Spleen (tissue), 7 donors: ENCODE data around the gene TMEM88.

Experiments used
- POLR2AphosphoS5 ChIP-seq, 3 donors: sonication (generic); formaldehyde crosslinking; IDR thresholded peaks; one replicate each; pipeline ENCODE4 v1.5.1; 2017; ENCODE audit warnings: antibody characterized with exemption in 3 of 3
- TF ChIP-seq, protein P1 (sequence below), 11 experiments: fragments of 200-600 bp in 7 of 11; fragments of 450-650 bp in 4 of 11; sonication (generic) in 4 of 11; IDR thresholded peaks in 8 of 11; conservative IDR thresholded peaks in 3 of 11; 1 replicate in 7 of 11; 2 replicates in 4 of 11; pipeline versions ENCODE4 v1.4.0 to v1.8.0; 2016 to 2021; ENCODE audit warnings: antibody characterized with exemption in 11 of 11, inconsistent platforms in 4 of 11, mild to moderate bottlenecking in 1 of 11
- donor health status: DM: no; HTN: no; CAD: no; lungs with moderate emphysema.
- donor health status: DM: no; HTN: no; CAD: no.
- donor health status: DM: no; HTN: no; CAD: no.

GRCh38 chr17:7854851-7855659 is at the start of gene TMEM88:
- TF ChIP-seq, protein P1, sequence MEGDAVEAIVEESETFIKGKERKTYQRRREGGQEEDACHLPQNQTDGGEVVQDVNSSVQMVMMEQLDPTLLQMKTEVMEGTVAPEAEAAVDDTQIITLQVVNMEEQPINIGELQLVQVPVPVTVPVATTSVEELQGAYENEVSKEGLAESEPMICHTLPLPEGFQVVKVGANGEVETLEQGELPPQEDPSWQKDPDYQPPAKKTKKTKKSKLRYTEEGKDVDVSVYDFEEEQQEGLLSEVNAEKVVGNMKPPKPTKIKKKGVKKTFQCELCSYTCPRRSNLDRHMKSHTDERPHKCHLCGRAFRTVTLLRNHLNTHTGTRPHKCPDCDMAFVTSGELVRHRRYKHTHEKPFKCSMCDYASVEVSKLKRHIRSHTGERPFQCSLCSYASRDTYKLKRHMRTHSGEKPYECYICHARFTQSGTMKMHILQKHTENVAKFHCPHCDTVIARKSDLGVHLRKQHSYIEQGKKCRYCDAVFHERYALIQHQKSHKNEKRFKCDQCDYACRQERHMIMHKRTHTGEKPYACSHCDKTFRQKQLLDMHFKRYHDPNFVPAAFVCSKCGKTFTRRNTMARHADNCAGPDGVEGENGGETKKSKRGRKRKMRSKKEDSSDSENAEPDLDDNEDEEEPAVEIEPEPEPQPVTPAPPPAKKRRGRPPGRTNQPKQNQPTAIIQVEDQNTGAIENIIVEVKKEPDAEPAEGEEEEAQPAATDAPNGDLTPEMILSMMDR (IDR thresholded peaks at IDR 0.05 in 8 of 11, conservative IDR thresholded peaks at IDR 0.05 in 3 of 11): no peak
- TF ChIP-seq POLR2AphosphoS5 (IDR thresholded peaks at IDR 0.05): peak; percentile 31 to 82 (median 62)
